ENCODE results near the gene FOXC2. TPM values are rescaled to one million over a fixed set of nuclear protein-coding genes. Genes with fewer than 3 reads are reported as not detected.

Gene FOXC2
- total and polyA plus RNA-seq, 2 of the 13 experiments (the other 11 are each of a cell fraction or from before 2014, with no cell fraction given): not detected

DNA sequence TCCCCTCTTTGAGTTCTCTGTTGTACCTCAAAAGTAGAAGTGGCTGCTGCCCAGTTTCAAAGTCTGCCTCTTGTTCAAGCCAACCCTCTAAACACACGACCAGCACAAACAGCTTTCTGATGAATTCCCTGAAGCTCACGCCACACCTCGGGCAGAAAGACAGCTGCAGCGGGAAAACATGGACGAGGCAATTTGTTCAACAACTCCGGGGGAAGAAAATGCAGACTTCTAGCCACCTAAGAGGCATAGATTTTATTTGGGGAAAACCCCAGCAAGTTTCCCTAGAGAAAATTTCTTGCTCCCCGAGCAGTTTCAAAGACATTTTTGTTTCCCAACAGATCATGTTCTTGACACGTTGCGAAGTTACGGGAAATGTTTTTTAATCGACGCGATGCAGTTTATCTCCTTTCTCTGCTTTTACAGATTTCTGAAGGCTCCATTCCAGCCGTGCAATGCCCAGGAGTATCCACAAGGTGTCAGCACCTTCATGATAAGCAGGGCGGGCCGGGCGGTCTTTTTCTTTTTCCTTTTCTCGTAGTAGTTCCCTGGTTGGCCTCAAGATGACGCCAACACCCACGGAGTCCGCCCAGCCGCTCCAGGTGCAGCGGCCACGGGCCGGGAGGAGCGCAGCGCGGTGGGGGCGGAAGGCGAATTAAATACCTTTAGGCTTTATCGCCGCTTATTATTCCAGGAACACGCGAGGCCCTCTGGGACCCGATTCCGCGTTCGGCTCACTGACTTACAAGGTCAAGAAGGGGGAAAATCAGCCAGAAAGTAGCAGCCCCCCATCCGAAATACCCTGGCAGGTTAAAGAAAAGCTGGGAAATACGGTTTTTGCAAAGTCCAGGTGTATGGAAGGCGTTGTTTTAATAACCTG is 2.9 kb upstream of the FOXC2 start (continued):
- TF ChIP-seq, protein P1, sequence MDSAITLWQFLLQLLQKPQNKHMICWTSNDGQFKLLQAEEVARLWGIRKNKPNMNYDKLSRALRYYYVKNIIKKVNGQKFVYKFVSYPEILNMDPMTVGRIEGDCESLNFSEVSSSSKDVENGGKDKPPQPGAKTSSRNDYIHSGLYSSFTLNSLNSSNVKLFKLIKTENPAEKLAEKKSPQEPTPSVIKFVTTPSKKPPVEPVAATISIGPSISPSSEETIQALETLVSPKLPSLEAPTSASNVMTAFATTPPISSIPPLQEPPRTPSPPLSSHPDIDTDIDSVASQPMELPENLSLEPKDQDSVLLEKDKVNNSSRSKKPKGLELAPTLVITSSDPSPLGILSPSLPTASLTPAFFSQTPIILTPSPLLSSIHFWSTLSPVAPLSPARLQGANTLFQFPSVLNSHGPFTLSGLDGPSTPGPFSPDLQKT (CRISPR knock-in tag; IDR thresholded peaks at IDR 0.05; ENCODE audit: borderline replicate concordance): no peak
- TF ChIP-seq FOXK1 (CRISPR knock-in tag; IDR thresholded peaks at IDR 0.05; ENCODE audit: borderline replicate concordance, low read depth) (peak; percentile 32; the same call in 1 of the 2 replicates), FOSL2 (CRISPR knock-in tag; IDR thresholded peaks at IDR 0.05) (no peak), POLR2AphosphoS5 (IDR thresholded peaks at IDR 0.05; ENCODE audit: low read depth, low read length) (no peak), MTA1 (CRISPR knock-in tag; IDR thresholded peaks at IDR 0.05; ENCODE audit: borderline replicate concordance) (no peak), MED1 (CRISPR knock-in tag; IDR thresholded peaks at IDR 0.05) (no peak; the same call in 1 of the 2 replicates), NFE2L2 (IDR thresholded peaks at IDR 0.05; ENCODE audit: low read length) (peak; percentile 34; the same call in 1 of the 2 replicates), NFKBIZ (CRISPR knock-in tag; IDR thresholded peaks at IDR 0.05) (no peak), NFIC (IDR thresholded peaks at IDR 0.05; ENCODE audit: low read length) (no peak), U2AF2 (IDR thresholded peaks at IDR 0.05; ENCODE audit: low read depth, low read length) (no peak), MZF1 (CRISPR knock-in tag; IDR thresholded peaks at IDR 0.05; ENCODE audit: borderline replicate concordance) (no peak), THAP11 (CRISPR knock-in tag; IDR thresholded peaks at IDR 0.05) (peak; percentile 53; the same call in 1 of the 2 replicates), NR3C1 (CRISPR knock-in tag; IDR thresholded peaks at IDR 0.05) (no peak), ZNF329 (CRISPR knock-in tag; IDR thresholded peaks at IDR 0.05; ENCODE audit: low read depth) (no peak), ZNF768 (CRISPR knock-in tag; IDR thresholded peaks at IDR 0.05) (peak; percentile 39; the same call in 1 of the 2 replicates), RARA (CRISPR knock-in tag; IDR thresholded peaks at IDR 0.05) (no peak), ZNF33A (CRISPR knock-in tag; IDR thresholded peaks at IDR 0.05; ENCODE audit: borderline replicate concordance) (no peak), PTBP1 (IDR thresholded peaks at IDR 0.05; ENCODE audit: low read depth, low read length, poor library complexity, severe bottlenecking) (peak; percentile 71), CBX2 (IDR thresholded peaks at IDR 0.05; ENCODE audit: low read depth, low read length) (0 out of 2 replicates have a peak, but pooled peaks have one; percentile 56), CBX2 (CRISPR knock-in tag; IDR thresholded peaks at IDR 0.05; ENCODE audit: low read depth) (no peak)
- TF ChIP-seq, protein P2, sequence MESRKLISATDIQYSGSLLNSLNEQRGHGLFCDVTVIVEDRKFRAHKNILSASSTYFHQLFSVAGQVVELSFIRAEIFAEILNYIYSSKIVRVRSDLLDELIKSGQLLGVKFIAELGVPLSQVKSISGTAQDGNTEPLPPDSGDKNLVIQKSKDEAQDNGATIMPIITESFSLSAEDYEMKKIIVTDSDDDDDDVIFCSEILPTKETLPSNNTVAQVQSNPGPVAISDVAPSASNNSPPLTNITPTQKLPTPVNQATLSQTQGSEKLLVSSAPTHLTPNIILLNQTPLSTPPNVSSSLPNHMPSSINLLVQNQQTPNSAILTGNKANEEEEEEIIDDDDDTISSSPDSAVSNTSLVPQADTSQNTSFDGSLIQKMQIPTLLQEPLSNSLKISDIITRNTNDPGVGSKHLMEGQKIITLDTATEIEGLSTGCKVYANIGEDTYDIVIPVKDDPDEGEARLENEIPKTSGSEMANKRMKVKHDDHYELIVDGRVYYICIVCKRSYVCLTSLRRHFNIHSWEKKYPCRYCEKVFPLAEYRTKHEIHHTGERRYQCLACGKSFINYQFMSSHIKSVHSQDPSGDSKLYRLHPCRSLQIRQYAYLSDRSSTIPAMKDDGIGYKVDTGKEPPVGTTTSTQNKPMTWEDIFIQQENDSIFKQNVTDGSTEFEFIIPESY (CRISPR knock-in tag; IDR thresholded peaks at IDR 0.05): no peak
- TF ChIP-seq, protein P3, sequence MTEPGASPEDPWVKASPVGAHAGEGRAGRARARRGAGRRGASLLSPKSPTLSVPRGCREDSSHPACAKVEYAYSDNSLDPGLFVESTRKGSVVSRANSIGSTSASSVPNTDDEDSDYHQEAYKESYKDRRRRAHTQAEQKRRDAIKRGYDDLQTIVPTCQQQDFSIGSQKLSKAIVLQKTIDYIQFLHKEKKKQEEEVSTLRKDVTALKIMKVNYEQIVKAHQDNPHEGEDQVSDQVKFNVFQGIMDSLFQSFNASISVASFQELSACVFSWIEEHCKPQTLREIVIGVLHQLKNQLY (CRISPR knock-in tag; IDR thresholded peaks at IDR 0.05): no peak
- TF ChIP-seq, protein P4, sequence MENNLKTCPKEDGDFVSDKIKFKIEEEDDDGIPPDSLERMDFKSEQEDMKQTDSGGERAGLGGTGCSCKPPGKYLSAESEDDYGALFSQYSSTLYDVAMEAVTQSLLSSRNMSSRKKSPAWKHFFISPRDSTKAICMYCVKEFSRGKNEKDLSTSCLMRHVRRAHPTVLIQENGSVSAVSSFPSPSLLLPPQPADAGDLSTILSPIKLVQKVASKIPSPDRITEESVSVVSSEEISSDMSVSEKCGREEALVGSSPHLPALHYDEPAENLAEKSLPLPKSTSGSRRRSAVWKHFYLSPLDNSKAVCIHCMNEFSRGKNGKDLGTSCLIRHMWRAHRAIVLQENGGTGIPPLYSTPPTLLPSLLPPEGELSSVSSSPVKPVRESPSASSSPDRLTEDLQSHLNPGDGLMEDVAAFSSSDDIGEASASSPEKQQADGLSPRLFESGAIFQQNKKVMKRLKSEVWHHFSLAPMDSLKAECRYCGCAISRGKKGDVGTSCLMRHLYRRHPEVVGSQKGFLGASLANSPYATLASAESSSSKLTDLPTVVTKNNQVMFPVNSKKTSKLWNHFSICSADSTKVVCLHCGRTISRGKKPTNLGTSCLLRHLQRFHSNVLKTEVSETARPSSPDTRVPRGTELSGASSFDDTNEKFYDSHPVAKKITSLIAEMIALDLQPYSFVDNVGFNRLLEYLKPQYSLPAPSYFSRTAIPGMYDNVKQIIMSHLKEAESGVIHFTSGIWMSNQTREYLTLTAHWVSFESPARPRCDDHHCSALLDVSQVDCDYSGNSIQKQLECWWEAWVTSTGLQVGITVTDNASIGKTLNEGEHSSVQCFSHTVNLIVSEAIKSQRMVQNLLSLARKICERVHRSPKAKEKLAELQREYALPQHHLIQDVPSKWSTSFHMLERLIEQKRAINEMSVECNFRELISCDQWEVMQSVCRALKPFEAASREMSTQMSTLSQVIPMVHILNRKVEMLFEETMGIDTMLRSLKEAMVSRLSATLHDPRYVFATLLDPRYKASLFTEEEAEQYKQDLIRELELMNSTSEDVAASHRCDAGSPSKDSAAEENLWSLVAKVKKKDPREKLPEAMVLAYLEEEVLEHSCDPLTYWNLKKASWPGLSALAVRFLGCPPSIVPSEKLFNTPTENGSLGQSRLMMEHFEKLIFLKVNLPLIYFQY (CRISPR knock-in tag; IDR thresholded peaks at IDR 0.05; ENCODE audit: borderline replicate concordance): no peak
